GM21619 (cell line): ENCODE data around the gene CENPW.

Source experiments
- ATAC-seq: cut with Tn5 transposase; IDR thresholded peaks from one replicate; pipeline ENCODE4 v1.9.1; 2021; ENCODE audit not compliant: unreplicated experiment

The CENPW gene

GRCh38 chr6:126372626-126373025 lies 32.7 kb downstream of the CENPW start:
- ATAC-seq = no peak

DNA sequence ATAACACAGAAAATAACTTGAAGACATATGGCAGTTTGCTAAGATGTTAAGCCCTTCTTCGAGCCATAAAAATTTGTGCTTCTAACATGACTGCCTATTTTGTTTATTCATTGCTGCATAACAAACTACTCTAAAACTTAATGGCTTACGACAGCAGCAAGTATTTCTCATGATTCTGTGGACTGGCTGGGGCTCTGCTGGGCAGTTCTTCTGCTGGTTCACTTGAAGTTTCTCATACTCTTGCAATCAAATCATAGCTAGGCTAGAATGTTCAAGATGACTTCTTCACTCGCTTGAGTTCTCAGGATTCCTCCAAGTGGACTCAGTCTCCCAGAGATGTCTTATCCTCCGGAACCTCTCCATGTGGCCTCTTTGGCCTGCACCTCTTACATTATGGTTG lies 33.4 kb downstream of the CENPW start:
- no peak for ATAC-seq

- no peak for ATAC-seq
Measured at GRCh38 chr6:126374372-126374771, 34.5 kb downstream of the CENPW start.

DNA sequence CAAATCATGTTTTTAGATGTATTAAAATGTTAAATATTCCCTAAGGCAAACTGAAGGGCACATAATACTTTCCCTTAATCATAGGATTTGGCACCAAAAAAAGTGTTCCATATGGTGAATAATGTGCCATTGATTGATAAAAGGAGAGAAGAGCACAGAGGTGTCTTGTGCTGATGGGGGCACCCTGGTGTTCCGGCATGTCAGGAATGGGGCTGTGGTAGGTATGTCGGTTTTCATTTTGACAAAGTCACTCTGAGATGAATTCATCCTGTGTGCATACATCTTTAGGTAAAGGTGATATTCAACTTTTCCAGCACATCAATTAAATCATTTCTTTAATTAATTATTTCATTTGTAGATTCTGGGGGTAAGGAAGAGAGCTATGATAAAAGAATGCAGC lies 36.8 kb downstream of the CENPW start:
- ATAC-seq = no peak

DNA sequence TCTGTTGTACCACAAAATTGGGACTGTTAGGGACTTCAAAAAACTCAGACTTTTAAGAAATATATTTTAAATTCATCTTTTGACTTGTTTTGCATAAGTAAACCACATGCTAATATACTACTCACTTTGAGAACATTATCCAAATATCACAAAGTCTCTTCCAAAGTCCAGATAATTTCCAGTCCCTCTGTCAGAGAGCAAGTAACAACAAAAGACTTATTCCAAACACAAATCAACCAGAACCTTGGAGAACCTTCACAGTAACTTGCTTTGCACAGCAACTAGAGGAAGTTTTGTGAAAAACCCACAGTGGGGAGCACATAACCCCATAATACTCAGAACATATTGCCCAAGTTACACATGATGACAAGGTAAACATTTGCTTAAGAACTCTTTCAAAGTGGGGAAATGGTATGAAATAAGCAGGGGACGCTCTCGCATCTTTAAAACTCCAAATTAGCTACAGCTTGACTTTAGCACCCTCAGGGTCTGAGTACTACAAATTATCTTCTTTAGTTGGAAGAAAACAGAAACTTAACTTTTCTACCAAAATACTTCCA lies 37.8 kb downstream of the CENPW start:
- ATAC-seq = no peak

GRCh38 chr6:126380072-126380583 lies 40.2 kb downstream of the CENPW start:
- no peak for ATAC-seq

DNA sequence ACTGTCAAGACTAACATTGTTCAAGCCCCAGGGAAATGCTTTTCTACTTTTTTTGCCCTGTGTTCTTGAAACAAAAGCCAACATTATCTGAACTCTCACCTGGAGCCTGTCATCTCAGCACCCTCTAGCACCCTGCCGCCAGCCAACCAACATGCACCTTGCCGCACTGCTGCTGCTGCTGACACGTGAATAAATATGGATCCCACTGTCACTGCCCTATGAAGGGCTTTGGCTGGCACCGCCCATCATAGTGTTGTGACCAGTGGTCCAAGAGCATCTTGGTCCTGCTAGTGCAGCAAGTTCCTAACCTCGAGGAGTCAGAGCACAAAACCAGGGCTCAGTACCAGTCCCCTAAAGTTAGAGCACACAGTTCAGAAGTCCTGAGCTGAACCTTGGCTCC lies 41.6 kb downstream of the CENPW start:
- ATAC-seq = no peak

DNA sequence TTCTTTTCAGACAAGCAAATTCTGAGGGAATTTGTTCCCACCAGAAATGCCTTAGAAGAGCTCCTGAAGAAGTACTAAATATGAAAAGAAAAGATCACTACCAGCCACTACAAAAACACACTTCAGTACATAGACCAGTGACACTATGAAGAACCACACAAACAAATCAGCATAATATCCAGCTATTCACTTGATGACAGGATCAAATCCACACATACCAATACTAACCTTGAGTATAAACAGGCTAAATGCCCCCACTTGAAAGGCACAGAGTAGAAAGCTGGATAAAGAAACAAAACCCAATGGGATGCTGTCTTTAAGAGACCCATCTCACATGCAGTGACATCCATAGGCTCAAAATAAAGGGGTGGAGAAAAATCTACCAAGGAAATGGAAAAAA lies 43.3 kb downstream of the CENPW start:
- ATAC-seq = no peak

GRCh38 chr6:126385536-126385935 lies 45.6 kb downstream of the CENPW start:
- no peak for ATAC-seq

GRCh38 chr6:126388104-126388598 lies 48.2 kb downstream of the CENPW start:
- ATAC-seq = no peak

- no peak for ATAC-seq
Measured at GRCh38 chr6:126396131-126396530, 56.2 kb downstream of the CENPW start.
